GM12878 (cell line): ENCODE results near the gene SPANXN3. TPM values are rescaled to one million over a fixed set of nuclear protein-coding genes. Genes with fewer than 3 reads are reported as not detected.

Source experiments
- ATAC-seq: fragments of 200-7000 bp; cut with Tn5 transposase; 3 replicates; pipeline ENCODE4 v1.9.1; 2020; ENCODE audit warnings: mild to moderate bottlenecking, moderate library complexity
- BruUV-seq: library from RNA; stranded (reverse); fragments of 400-500 nt; replicated peaks from 2 replicates; lab custom pipeline; 2021; lab: Mats Ljungman, UMichigan
- CTCF ChIA-PET: fragments of 300-600 bp; sonication (Branson Sonifier 250); formaldehyde crosslinking; extraction: SDS; loops from one replicate; lab custom pipeline; 2021; ENCODE audit warnings: inconsistent platforms; lab: Yijun Ruan, JAX
- POLR2A ChIA-PET: fragments of 350-600 bp; formaldehyde crosslinking; extraction: SDS; loops from one replicate; lab custom pipeline; 2021; ENCODE audit warnings: inconsistent platforms; lab: Charles Lee
- RAD21 ChIA-PET: fragments of 300-600 bp; sonication (Branson Sonifier 250); formaldehyde crosslinking; loops from one replicate; lab custom pipeline; 2023; ENCODE audit warnings: antibody characterized with exemption; ENCODE audit not compliant: unreplicated experiment; lab: Charles Lee
- SMC1A ChIA-PET: fragments of 300-600 bp; sonication (Branson Sonifier 250); formaldehyde crosslinking; loops from one replicate; lab custom pipeline; 2023; ENCODE audit not compliant: unreplicated experiment, uncharacterized antibody; lab: Charles Lee
- DNase-seq: peaks from one replicate; pipeline ENCODE4 v3.0.0-alpha.2; 2011; ENCODE audit warnings: low read depth, low spot score
- FAIRE-seq: peaks from 3 replicates; lab custom pipeline; 2011; peaks lifted over from hg19 to GRCh38; lab: Jason Lieb, UNC
- H2AFZ ChIP-seq: 2 replicates; pipeline ENCODE4 v1.6.0; 2011; ENCODE audit warnings: low read depth, low read length, control low read depth; ENCODE audit not compliant: control insufficient read depth
- H3K27ac ChIP-seq: 2 replicates; pipeline ENCODE4 v1.5.1; 2011; ENCODE audit warnings: control low read depth; ENCODE audit not compliant: control insufficient read depth, insufficient read depth
- H3K27me3 ChIP-seq, 2 experiments: replicated peaks in 1 of 2; 2 replicates each; pipeline versions ENCODE4 v1.6.0 to v1.6.1; 2011; ENCODE audit warnings: low read length in 1 of 2; ENCODE audit not compliant: control insufficient read depth in 2 of 2, insufficient read depth in 2 of 2
- H3K36me3 ChIP-seq, 2 experiments: 2 replicates each; pipeline ENCODE4 v1.5.1; 2011; ENCODE audit warnings: low read length in 1 of 2; ENCODE audit not compliant: control insufficient read depth in 2 of 2, insufficient read depth in 2 of 2
- H3K4me1 ChIP-seq: 2 replicates; pipeline ENCODE4 v1.6.1; 2011; ENCODE audit warnings: mild to moderate bottlenecking, low read length, moderate library complexity, mixed read lengths; ENCODE audit not compliant: control insufficient read depth, insufficient read depth
- H3K4me2 ChIP-seq: 2 replicates; pipeline ENCODE4 v1.6.0; 2011; ENCODE audit warnings: control low read depth; ENCODE audit not compliant: control insufficient read depth, insufficient read depth
- H3K4me3 ChIP-seq: fragments of 200-600 bp; sonication (generic); 2 replicates; pipeline ENCODE4 v1.5.1; 2016
- H3K79me2 ChIP-seq: 2 replicates; pipeline ENCODE4 v1.6.0; 2011; ENCODE audit warnings: low read length; ENCODE audit not compliant: control insufficient read depth, insufficient read depth
- H3K9ac ChIP-seq: 2 replicates; pipeline ENCODE4 v1.8.0; 2011; ENCODE audit warnings: low read length, control low read depth, mixed read lengths; ENCODE audit not compliant: control insufficient read depth, insufficient read depth
- H3K9me3 ChIP-seq: replicated peaks from 3 replicates; pipeline ENCODE4 v1.5.1; 2011; ENCODE audit warnings: mild to moderate bottlenecking, low read length; ENCODE audit not compliant: control insufficient read depth, insufficient read depth
- H4K20me1 ChIP-seq: 2 replicates; pipeline ENCODE4 v1.6.0; 2011; ENCODE audit not compliant: control insufficient read depth, insufficient read depth
- BCL3 ChIP-seq: IDR thresholded peaks from 2 replicates; pipeline ENCODE4 v1.6.1; 2011; ENCODE audit warnings: borderline replicate concordance, low read depth, mild to moderate bottlenecking, moderate library complexity, low read length; ENCODE audit not compliant: insufficient read depth, poor library complexity, severe bottlenecking
- BRCA1 ChIP-seq: IDR thresholded peaks from 2 replicates; pipeline ENCODE4 v1.6.1; 2011; ENCODE audit warnings: low read depth, low read length, improper control_type of control experiment
- CHD4 ChIP-seq: fragments of 200-600 bp; sonication (generic); IDR thresholded peaks from 2 replicates; pipeline ENCODE4 v1.6.1; 2016; ENCODE audit warnings: mild to moderate bottlenecking
- HDAC6 ChIP-seq: fragments of 200-600 bp; sonication (generic); IDR thresholded peaks from one replicate; pipeline ENCODE4 v1.8.0; 2017; ENCODE audit warnings: antibody characterized with exemption; ENCODE audit not compliant: unreplicated experiment
- MXI1 ChIP-seq: fragments of 150-350 bp; IDR thresholded peaks from 2 replicates; pipeline ENCODE4 v1.6.1; 2011; ENCODE audit warnings: low read depth, mild to moderate bottlenecking, inconsistent platforms, low read length, improper control_type of control experiment
- PBX3 ChIP-seq: IDR thresholded peaks from 2 replicates; pipeline ENCODE4 v1.6.1; 2011; ENCODE audit warnings: mild to moderate bottlenecking, low read depth, low read length, moderate library complexity; ENCODE audit not compliant: insufficient replicate concordance
- POLR2AphosphoS5 ChIP-seq: IDR thresholded peaks from 2 replicates; pipeline ENCODE4 v1.6.1; 2011; ENCODE audit warnings: mild to moderate bottlenecking, low read length, inconsistent platforms
- PRDM15 ChIP-seq: fragments of 450-650 bp; formaldehyde crosslinking; IDR thresholded peaks from 2 replicates; pipeline ENCODE4 v1.4.0; 2020; ENCODE audit warnings: mild to moderate bottlenecking, moderate library complexity
- SMC3 ChIP-seq: IDR thresholded peaks from 2 replicates; pipeline ENCODE4 v1.6.1; 2011; ENCODE audit warnings: low read length, improper control_type of control experiment, borderline replicate concordance
- ZBTB40 ChIP-seq: fragments of 450-650 bp; IDR thresholded peaks from 2 replicates; pipeline ENCODE4 v1.6.1; 2016; ENCODE audit warnings: mild to moderate bottlenecking, moderate library complexity, borderline replicate concordance
- ZNF274 ChIP-seq: IDR thresholded peaks from one replicate; pipeline ENCODE4 v1.8.0; 2011; ENCODE audit not compliant: insufficient read length, insufficient read depth
- ZNF622 ChIP-seq: fragments of 450-650 bp; IDR thresholded peaks from 2 replicates; pipeline ENCODE4 v1.6.1; 2017; ENCODE audit warnings: mild to moderate bottlenecking, inconsistent platforms
- WGBS: methylation state at CpG from one replicate; pipeline ENCODE4 v1.1.6; 2016; ENCODE audit warnings: low lambda C conversion rate; ENCODE audit not compliant: insufficient replicate concordance, insufficient coverage; ENCODE audit errors: missing lambda C conversion rate; 5-methylcytosine and 5-hydroxymethylcytosine counted together
- in situ Hi-C: fragments of 300-500 bp; cut with MboI; formaldehyde crosslinking; loops from 9 replicates; pipeline ENCODE4 v1.14.3; 2018; ENCODE audit warnings: mixed read lengths
- intact Hi-C: fragments of 100-400 bp; cut with micrococcal nuclease; formaldehyde crosslinking; loops from one replicate; pipeline ENCODE4 v1.14.2; 2022; ENCODE audit not compliant: unreplicated experiment
- polyA plus RNA-seq, 11 experiments: library from polyadenylated mRNA; depleted of rRNA in 4 of 11; unstranded in 6 of 11; stranded (reverse) in 5 of 11; fragments of >200 nt; fragmentation: Nextera tagmentation in 4 of 11; fragmentation: Illumina TruSeq in 1 of 11; extraction: Ambion mirVana in 4 of 11; extraction: Trizol in 1 of 11; gene quantifications; 1 replicate in 1 of 11; 2 replicates in 10 of 11; pipeline versions ENCODE4 v1.2.1 to v1.2.3, GENCODE V29; 2011 to 2016; ENCODE audit warnings: inconsistent platforms in 2 of 11, missing spikeins in 2 of 11, low read depth in 1 of 11
- total RNA-seq, 4 experiments: library from RNA; depleted of rRNA in 3 of 4; stranded (reverse); fragments of >200 nt in 3 of 4; fragmentation: Illumina TruSeq in 1 of 4; extraction: Trizol in 1 of 4; gene quantifications; 2 replicates each; pipeline versions ENCODE4 v1.2.1 to v1.2.3, GENCODE V29; 2013 to 2021

SPANXN3 gene
- total and polyA plus RNA-seq, 10 of the 15 experiments (the other 5 are each of a cell fraction or from before 2014, with no cell fraction given), result not detected

- no peak for DNase-seq
- RAD21 ChIA-PET, result no interaction called here
- TF ChIP-seq ZNF622 (no peak), ZNF274 (no peak), PBX3 (no peak), POLR2AphosphoS5 (no peak), ZBTB40 (no peak), SMC3 (no peak), MXI1 (no peak), CHD4 (no peak), BCL3 (no peak), BRCA1 (no peak), PRDM15 (CRISPR knock-in tag) (no peak), HDAC6 (no peak)
- SMC1A ChIA-PET, result no interaction called here
- FAIRE-seq, result no peak
- Histone ChIP-seq H3K9me3 (no peaks in the 10 kb centered on the region), H3K27me3 (no peaks in the 10 kb centered on the region), H3K4me3 (no peak overlapping the region), H3K27ac (no peak overlapping the region), H3K9ac (no peak overlapping the region), H3K4me2 (no peak overlapping the region), H4K20me1 (no peaks in the 10 kb centered on the region), H3K36me3 (no peaks in the 10 kb centered on the region), H3K4me1 (no peaks in the 10 kb centered on the region), H2AFZ (no peak overlapping the region), H3K79me2 (no peaks in the 10 kb centered on the region)
- in situ Hi-C loops (no loop called here), intact Hi-C loops (no loop called here)
- CTCF ChIA-PET, result no interaction called here
- POLR2A ChIA-PET, result no interaction called here
- no TSS peak for BruUV-seq
- WGBS, result 2% methylated on average over 4 of the region's 4 CpGs
- ATAC-seq, result no peak
These were observed 40.5 kb downstream of the SPANXN3 start for GRCh38 chrX:143476751-143477150.
